Measurements from ENCODE around the gene TNRC18.
"Not testable (repeated sequence)": the region's sequence is repeated elsewhere in the genome, so short reads cannot be mapped to it uniquely, and the experiment has no call there.

Gene TNRC18

DNA sequence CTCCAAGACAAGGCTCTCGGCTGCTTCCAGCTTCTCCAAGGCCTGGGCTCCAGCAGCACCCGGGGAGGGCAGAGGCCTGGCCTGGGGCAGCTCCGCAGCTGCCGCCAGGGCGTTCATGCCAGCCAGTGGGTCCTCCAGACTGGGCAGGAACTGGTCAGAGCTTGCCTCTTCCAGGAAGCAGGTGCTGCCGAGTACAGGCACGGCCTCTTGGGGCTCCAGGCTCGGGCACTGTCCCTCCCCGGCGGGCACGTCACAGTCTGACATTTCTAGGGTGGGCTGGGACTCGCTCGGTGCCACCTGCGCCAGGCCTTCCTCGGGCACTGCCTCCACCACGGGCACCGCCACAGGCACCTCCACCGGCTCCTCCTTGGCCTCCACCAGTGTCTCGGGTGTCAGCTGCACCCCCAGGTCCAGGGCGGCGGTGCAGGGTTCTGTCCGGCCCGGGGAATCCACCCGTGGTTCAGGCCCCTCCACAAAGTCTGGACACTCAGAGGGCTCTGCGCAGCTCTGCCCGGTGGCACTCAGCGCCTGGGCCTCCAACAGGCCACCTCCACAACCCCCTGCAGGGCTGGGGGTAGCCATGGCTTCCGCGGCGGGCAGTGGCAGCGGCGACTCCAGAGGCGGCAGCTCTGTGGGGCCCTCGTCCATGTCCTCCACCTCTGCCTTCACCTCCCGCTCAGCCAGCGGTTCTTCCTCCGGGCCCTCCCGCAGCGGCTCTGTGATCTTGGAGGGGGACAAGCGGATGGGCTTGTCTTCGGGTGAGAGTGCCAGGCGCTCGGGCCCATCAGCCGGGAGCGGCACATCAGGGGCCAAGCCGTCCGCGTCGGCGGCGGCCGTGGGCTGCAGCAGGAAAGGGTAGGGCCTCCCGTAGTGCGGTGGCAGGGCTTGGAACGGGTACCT, 52.9 kb downstream of the TNRC18 start:
- Histone ChIP-seq H3K4ac (ENCODE audit: low read depth, low read length) (no peak overlapping the region), H2BK12ac (ENCODE audit: low read length) (no peak overlapping the region), H3K4me3 (ENCODE audit: low read depth, low read length) (no peak overlapping the region), H3K36me3 (ENCODE audit: control insufficient read depth in 1 of 2, insufficient read depth in 2 of 2, low read length in 2 of 2) (peaks cover 50 to 53% of the 10 kb centered on the region in 2 experiments), H3K27me3 (ENCODE audit: insufficient read depth, low read length) (no peaks in the 10 kb centered on the region), H3K18ac (ENCODE audit: low read length) (no peak overlapping the region), H2AFZ (ENCODE audit: insufficient read depth, low read length, poor library complexity) (no peak overlapping the region), H3K23ac (ENCODE audit: low read length) (no peak overlapping the region), H3K14ac (ENCODE audit: low read length) (no peak overlapping the region), H3K9ac (ENCODE audit: low read length) (no peak overlapping the region), H3K9me3 (ENCODE audit: insufficient read depth, low read depth, low read length) (peaks cover 2% of the 10 kb centered on the region), H3K4me2 (ENCODE audit: low read length) (no peak overlapping the region), H2BK120ac (ENCODE audit: insufficient read depth, low read length, poor library complexity) (no peak overlapping the region), H4K8ac (ENCODE audit: low read depth, low read length) (no peak overlapping the region), H3K79me1 (ENCODE audit: low read length) (no peaks in the 10 kb centered on the region), H2BK5ac (ENCODE audit: low read depth, low read length, poor library complexity) (no peak overlapping the region), H4K12ac (ENCODE audit: low read depth, low read length) (no peak overlapping the region), H3K27ac (ENCODE audit: low read depth, low read length) (no peak overlapping the region), H2AK5ac (ENCODE audit: low read length) (no peak overlapping the region), H3K4me1 (ENCODE audit: control insufficient read depth in 1 of 2, insufficient read depth in 2 of 2, low read length in 2 of 2) (no peaks in the 10 kb centered on the region), H3K79me2 (ENCODE audit: control insufficient read depth, insufficient read depth, low read length, poor library complexity) (no peaks in the 10 kb centered on the region), H4K91ac (ENCODE audit: low read depth, low read length) (no peak overlapping the region)
- DNase-seq: no peak
- WGBS (ENCODE audit: extremely low coverage, insufficient coverage, insufficient read length): no CpG with 5 or more reads among the region's 55 CpGs

DNA sequence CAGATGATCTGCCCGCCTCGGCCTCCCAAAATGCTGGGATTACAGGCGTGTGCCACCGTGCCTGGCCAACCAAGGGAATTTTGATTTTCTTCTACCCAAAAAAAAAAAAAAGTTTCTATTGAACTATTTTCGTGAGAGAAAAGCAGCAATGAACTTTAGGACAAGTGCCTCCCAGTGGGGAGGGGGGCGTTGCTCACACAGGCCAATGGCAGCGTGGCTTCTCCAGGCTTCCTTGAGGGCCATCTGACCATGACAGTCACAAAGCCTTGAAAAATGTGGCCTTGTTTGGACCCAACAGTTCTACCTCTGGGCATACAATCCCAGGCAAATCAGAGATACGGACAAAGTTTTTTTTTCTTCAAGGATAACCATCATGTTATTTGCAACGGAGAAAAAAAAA, 56.0 kb downstream of the TNRC18 start:
- Histone ChIP-seq H3K9ac (ENCODE audit: low read length) (no peak overlapping the region), H3K23ac (ENCODE audit: low read length) (no peak overlapping the region), H2AFZ (ENCODE audit: insufficient read depth, low read length, poor library complexity) (no peak overlapping the region), H3K18ac (ENCODE audit: low read length) (no peak overlapping the region), H3K27me3 (ENCODE audit: insufficient read depth, low read length) (no peaks in the 10 kb centered on the region), H3K27ac (ENCODE audit: low read depth, low read length) (no peak overlapping the region), H2BK5ac (ENCODE audit: low read depth, low read length, poor library complexity) (no peak overlapping the region), H3K4me1 (ENCODE audit: control insufficient read depth in 1 of 2, insufficient read depth in 2 of 2, low read length in 2 of 2) (no peaks in the 10 kb centered on the region), H3K79me1 (ENCODE audit: low read length) (no peaks in the 10 kb centered on the region), H3K36me3 (ENCODE audit: control insufficient read depth in 1 of 2, insufficient read depth in 2 of 2, low read length in 2 of 2) (peaks cover 32 to 33% of the 10 kb centered on the region in 2 experiments), H3K4ac (ENCODE audit: low read depth, low read length) (no peak overlapping the region), H3K14ac (ENCODE audit: low read length) (no peak overlapping the region), H3K9me3 (ENCODE audit: insufficient read depth, low read depth, low read length) (peaks cover 2% of the 10 kb centered on the region), H2AK5ac (ENCODE audit: low read length) (no peak overlapping the region), H4K12ac (ENCODE audit: low read depth, low read length) (no peak overlapping the region), H4K8ac (ENCODE audit: low read depth, low read length) (no peak overlapping the region), H3K79me2 (ENCODE audit: control insufficient read depth, insufficient read depth, low read length, poor library complexity) (no peaks in the 10 kb centered on the region), H2BK12ac (ENCODE audit: low read length) (no peak overlapping the region), H3K4me2 (ENCODE audit: low read length) (no peak overlapping the region), H4K91ac (ENCODE audit: low read depth, low read length) (no peak overlapping the region), H2BK120ac (ENCODE audit: insufficient read depth, low read length, poor library complexity) (no peak overlapping the region), H3K4me3 (ENCODE audit: low read depth, low read length) (no peak overlapping the region)
- no peak for DNase-seq
- no CpG with 5 or more reads among the region's 9 CpGs for WGBS (ENCODE audit: extremely low coverage, insufficient coverage, insufficient read length)

DNA sequence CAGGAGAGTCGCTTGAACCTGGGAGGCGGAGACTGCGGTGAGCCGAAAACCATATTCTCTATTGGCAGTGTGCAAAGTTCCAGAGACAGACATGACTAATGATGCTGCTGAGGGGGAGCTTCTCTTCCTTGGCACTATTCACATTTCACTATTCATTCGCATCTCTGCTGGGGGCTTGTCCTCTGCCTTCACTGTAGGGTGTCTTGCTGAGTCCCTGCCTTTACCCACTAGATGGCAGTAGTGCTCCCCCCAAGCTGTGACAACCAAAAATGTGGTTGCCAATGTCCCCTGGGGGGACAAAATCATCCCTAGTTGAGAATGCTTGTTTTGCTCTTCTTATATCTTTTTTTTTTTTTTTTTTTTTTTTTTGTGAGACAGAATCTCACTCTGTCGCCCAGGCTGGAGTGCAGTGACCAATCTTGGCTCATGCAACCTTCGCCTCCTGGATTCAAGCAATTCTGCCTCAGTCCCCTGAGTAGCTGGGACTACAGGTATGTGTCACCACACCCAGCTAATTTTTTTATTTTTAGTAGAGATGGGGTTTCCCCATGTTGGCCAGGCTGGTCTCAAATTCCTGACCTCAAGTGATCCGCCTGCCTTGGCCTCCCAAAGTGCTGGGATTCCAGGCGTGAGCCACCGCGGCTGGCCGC, 57.5 kb downstream of the TNRC18 start:
- H2BK120ac ChIP-seq (ENCODE audit: insufficient read depth, low read length, poor library complexity); H3K4ac ChIP-seq (ENCODE audit: low read depth, low read length); H4K12ac ChIP-seq (ENCODE audit: low read depth, low read length); H3K4me3 ChIP-seq (ENCODE audit: low read depth, low read length); H3K14ac ChIP-seq (ENCODE audit: low read length); H3K27me3 ChIP-seq (ENCODE audit: insufficient read depth, low read length); H4K91ac ChIP-seq (ENCODE audit: low read depth, low read length); H3K9me3 ChIP-seq (ENCODE audit: insufficient read depth, low read depth, low read length); H3K9ac ChIP-seq (ENCODE audit: low read length); H3K23ac ChIP-seq (ENCODE audit: low read length); H3K79me1 ChIP-seq (ENCODE audit: low read length); H3K4me2 ChIP-seq (ENCODE audit: low read length); H4K8ac ChIP-seq (ENCODE audit: low read depth, low read length); H3K79me2 ChIP-seq (ENCODE audit: control insufficient read depth, insufficient read depth, low read length, poor library complexity); H2BK5ac ChIP-seq (ENCODE audit: low read depth, low read length, poor library complexity); H2AK5ac ChIP-seq (ENCODE audit: low read length); H3K18ac ChIP-seq (ENCODE audit: low read length); H2BK12ac ChIP-seq (ENCODE audit: low read length); H2AFZ ChIP-seq (ENCODE audit: insufficient read depth, low read length, poor library complexity); H3K27ac ChIP-seq (ENCODE audit: low read depth, low read length); H3K4me1 ChIP-seq (ENCODE audit: control insufficient read depth in 1 of 2, insufficient read depth in 2 of 2, low read length in 2 of 2): not testable (repeated sequence)
- H3K36me3 ChIP-seq (ENCODE audit: control insufficient read depth in 1 of 2, insufficient read depth in 2 of 2, low read length in 2 of 2): peaks cover 36 to 37% of the 10 kb centered on the region in 2 experiments
- no CpG with 5 or more reads among the region's 12 CpGs for WGBS (ENCODE audit: extremely low coverage, insufficient coverage, insufficient read length)
- DNase-seq: peak; percentile 77 to 92

DNA sequence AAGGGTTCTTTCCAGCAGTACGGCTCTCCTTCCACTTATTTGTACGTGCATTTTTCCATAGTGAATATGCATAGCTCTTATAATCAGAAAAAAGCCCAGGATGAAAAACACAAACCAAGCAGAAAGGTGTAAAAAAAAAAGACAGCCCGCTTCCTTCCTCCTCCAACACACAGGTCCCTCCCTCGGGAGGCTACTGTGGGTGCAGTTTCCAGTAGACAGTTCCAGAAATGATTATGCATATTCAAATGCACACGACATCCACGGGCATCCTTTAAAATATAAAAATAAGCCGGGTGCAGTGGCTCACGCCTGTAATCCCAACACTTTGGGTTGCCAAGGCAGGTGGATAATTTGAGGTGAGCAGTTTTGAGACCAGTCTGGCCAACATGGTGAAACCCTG, 59.9 kb downstream of the TNRC18 start:
- Histone ChIP-seq H3K36me3 (ENCODE audit: control insufficient read depth in 1 of 2, insufficient read depth in 2 of 2, low read length in 2 of 2) (peaks cover 37 to 38% of the 10 kb centered on the region in 2 experiments), H3K4me1 (ENCODE audit: control insufficient read depth in 1 of 2, insufficient read depth in 2 of 2, low read length in 2 of 2) (no peaks in the 10 kb centered on the region), H2BK5ac (ENCODE audit: low read depth, low read length, poor library complexity) (no peak overlapping the region), H3K79me2 (ENCODE audit: control insufficient read depth, insufficient read depth, low read length, poor library complexity) (no peaks in the 10 kb centered on the region), H3K14ac (ENCODE audit: low read length) (no peak overlapping the region), H3K4me3 (ENCODE audit: low read depth, low read length) (no peak overlapping the region), H3K9me3 (ENCODE audit: insufficient read depth, low read depth, low read length) (peaks cover under 1% of the 10 kb centered on the region), H3K4me2 (ENCODE audit: low read length) (no peak overlapping the region), H4K8ac (ENCODE audit: low read depth, low read length) (no peak overlapping the region), H3K9ac (ENCODE audit: low read length) (no peak overlapping the region), H3K27ac (ENCODE audit: low read depth, low read length) (no peak overlapping the region), H3K18ac (ENCODE audit: low read length) (no peak overlapping the region), H2BK12ac (ENCODE audit: low read length) (no peak overlapping the region), H2AK5ac (ENCODE audit: low read length) (no peak overlapping the region), H3K4ac (ENCODE audit: low read depth, low read length) (no peak overlapping the region), H3K79me1 (ENCODE audit: low read length) (no peaks in the 10 kb centered on the region), H2AFZ (ENCODE audit: insufficient read depth, low read length, poor library complexity) (no peak overlapping the region), H3K27me3 (ENCODE audit: insufficient read depth, low read length) (no peaks in the 10 kb centered on the region), H4K12ac (ENCODE audit: low read depth, low read length) (no peak overlapping the region), H3K23ac (ENCODE audit: low read length) (no peak overlapping the region), H4K91ac (ENCODE audit: low read depth, low read length) (no peak overlapping the region), H2BK120ac (ENCODE audit: insufficient read depth, low read length, poor library complexity) (no peak overlapping the region)
- WGBS (ENCODE audit: extremely low coverage, insufficient coverage, insufficient read length): no CpG with 5 or more reads among the region's 8 CpGs
- DNase-seq: no peak
